ENCODE measurements around the gene AGAP1. TPM values are rescaled to one million over a fixed set of nuclear protein-coding genes. Genes with fewer than 3 reads are reported as not detected.

Gene AGAP1
- total RNA-seq, 1 donor from 2014 or later: 17.5 TPM

DNA sequence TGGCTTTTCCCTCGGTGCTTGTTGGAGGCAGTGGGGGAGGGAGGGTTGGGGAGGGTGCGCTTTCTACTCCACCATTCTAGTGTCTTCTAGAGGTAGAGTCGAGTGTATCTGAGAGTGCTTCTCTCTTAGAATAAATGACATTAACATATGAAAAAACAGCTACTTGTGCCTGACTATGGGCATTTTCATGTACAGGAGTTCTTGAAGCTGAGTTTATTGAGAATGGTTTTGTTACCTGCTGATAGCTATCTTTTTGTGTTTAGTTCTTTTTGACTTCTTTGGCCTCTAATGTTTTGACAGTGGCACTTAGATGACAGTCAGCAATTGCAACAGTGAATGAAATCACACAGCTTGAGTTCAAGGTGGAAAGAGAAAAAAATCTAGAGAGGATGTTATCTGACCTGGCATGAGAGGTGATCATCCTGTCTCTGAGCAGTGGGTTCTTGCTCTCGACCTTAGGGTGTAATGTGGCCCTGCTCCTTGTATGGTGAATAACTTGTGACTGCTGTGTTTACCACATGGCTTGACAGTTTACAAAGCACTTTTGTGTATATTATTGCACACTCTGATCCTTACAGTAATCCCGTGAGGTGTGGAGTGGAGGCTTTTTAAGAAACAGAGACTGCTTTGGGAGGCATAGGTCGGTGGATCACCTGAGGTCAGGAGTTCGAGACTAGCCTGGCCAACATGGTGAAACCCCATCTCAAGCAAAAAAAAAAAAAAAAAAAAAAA lies 86.7 kb downstream of the AGAP1 start:
- no peak overlapping the region for H3K4me3 ChIP-seq (ENCODE audit: low read depth, low read length)
- no peak for DNase-seq (ENCODE audit: low read depth)
- TF ChIP-seq CTCF (conservative IDR thresholded peaks at IDR 0.05; ENCODE audit: low read depth, low read length): no peak

DNA sequence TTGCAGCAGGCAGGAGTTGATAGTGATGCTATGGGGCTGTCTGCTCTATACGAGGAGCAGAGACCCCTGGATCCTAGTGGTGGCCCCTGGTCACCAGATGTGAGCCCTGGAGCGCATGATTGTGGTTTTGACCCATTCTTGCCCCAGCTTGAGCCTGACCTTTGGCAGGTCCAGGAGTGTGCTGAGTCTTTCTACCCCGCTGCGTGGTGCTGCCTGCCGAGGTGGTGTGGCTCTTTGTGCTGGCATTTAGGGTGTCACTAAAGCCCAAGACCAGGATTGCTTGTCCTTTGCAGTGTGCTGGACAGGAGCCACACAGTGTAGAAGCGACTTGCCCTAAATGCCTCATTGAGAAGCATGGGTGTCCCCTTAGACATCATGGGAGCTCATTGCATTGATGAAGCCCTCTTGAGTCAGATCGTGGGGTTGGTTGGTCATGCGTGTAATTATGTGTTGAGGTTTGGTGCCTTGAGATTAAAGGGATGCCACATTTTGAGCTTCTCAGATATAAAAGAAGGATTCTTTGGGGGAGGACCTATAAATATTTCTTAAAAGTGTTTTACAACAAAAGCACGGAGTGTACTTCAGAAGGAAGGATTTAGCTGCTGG lies 88.3 kb downstream of the AGAP1 start:
- no peak overlapping the region for H3K4me3 ChIP-seq (ENCODE audit: low read depth, low read length)
- no peak for TF ChIP-seq CTCF (conservative IDR thresholded peaks at IDR 0.05; ENCODE audit: low read depth, low read length)
- DNase-seq (ENCODE audit: low read depth): no peak

GRCh38 chr2:235582729-235583128 lies 88.9 kb downstream of the AGAP1 start:
- no peak for DNase-seq (ENCODE audit: low read depth)
- TF ChIP-seq CTCF (conservative IDR thresholded peaks at IDR 0.05; ENCODE audit: low read depth, low read length): no peak
- H3K4me3 ChIP-seq (ENCODE audit: low read depth, low read length): no peak overlapping the region

GRCh38 chr2:235583144-235583543 lies 89.3 kb downstream of the AGAP1 start:
- DNase-seq (ENCODE audit: low read depth): no peak
- TF ChIP-seq CTCF (conservative IDR thresholded peaks at IDR 0.05; ENCODE audit: low read depth, low read length): no peak
- H3K4me3 ChIP-seq (ENCODE audit: low read depth, low read length): no peak overlapping the region

- DNase-seq (ENCODE audit: low read depth): no peak
- no peak overlapping the region for H3K4me3 ChIP-seq (ENCODE audit: low read depth, low read length)
- no peak for TF ChIP-seq CTCF (conservative IDR thresholded peaks at IDR 0.05; ENCODE audit: low read depth, low read length)
These were observed 90.2 kb downstream of the AGAP1 start for GRCh38 chr2:235583925-235584637.

DNA sequence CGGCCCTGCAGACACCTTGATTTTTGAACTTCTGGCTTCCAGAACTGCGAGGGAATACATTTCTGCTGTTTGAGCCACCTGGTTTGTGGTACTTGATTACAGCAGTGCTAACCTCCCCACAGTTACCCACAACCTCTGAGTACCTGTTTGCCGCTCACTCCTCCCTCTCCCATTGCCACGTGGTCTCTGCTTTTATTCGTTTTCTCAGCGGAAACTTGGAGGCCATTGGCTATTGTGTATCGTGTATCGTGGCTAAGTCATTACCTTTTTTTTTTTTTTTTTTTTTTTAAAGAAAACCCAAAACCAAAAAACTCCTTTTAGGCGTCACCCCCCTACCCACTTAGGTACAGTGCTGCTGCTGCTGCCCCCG lies 90.8 kb downstream of the AGAP1 start:
- no peak for TF ChIP-seq CTCF (conservative IDR thresholded peaks at IDR 0.05; ENCODE audit: low read depth, low read length)
- no peak overlapping the region for H3K4me3 ChIP-seq (ENCODE audit: low read depth, low read length)
- no peak for DNase-seq (ENCODE audit: low read depth)

Data from epithelial cell of proximal tubule (primary cell).